ENCODE data around the gene KPNA6. TPM values are rescaled to one million over a fixed set of nuclear protein-coding genes. Genes with fewer than 3 reads are reported as not detected.
A peak's percentile ranks its signal among the peaks of the same experiment; 100 is the strongest.
"Not testable (repeated sequence)": the region's sequence is repeated elsewhere in the genome, so short reads cannot be mapped to it uniquely, and the experiment has no call there.

The KPNA6 gene
- total RNA-seq (2014; rRNA removed; shearing (Covaris generic)) = 35.7 and 40.0 TPM in 2 replicates
- polyA plus RNA-seq (2015; cell fraction: cytosol; rRNA removed) = 30.0 and 35.7 TPM in 2 replicates
- polyA plus RNA-seq (2015; cell fraction: nucleus; rRNA removed) = 48.2 and 52.8 TPM in 2 replicates

DNA sequence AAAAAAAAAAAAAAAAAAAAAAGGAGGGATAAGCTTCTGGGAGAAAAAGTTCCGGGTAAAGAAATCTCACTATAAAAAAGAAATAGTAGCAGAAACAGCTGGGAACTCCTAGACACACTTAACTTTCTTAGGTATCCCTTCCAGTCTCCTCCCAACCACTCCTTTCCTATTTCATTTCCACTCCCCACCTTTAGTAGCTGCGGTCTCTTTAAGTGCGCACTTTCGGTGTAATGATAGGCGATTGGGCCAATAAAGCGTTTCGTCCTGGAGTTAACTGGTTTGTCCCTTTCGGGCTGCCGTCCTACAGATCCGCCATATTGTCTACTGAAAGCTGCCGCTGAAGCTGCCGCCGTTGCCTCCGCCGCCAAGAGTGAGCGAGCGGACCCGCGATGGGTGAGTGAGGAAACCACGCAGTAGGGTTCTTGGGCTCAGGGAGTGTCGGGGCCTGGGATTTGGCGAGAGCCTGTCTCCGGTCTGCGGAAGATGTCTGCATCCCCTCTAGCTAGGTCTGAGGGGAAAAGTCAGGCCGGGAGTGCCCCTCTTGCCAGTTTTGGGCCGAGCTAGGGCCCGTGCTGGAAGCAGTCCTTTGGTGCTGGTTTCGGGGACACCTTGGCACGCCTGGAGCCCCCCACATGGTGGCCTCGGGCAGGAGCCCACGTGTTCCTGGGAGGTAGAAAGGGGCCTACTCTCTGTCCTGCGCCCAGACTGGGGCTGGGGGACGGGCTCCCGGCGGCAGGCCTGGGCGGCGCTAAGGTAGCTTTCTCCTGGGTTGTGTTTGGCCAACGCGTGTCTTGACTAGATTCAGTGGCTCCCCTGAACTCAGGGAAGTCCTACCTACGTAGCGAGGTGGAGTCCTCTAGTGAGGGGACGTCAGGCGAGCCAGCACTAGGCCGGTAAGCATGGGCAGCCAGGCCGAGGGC lies at the start of gene KPNA6:
Gene KPNA6, plus strand, starts transcription at position 315 of the 920 bp plus-strand sequence. Its CDS starts 75 bp downstream, at position 390.
- peak; percentile 90 for DNase-seq (ENCODE audit: low read depth)

DNA sequence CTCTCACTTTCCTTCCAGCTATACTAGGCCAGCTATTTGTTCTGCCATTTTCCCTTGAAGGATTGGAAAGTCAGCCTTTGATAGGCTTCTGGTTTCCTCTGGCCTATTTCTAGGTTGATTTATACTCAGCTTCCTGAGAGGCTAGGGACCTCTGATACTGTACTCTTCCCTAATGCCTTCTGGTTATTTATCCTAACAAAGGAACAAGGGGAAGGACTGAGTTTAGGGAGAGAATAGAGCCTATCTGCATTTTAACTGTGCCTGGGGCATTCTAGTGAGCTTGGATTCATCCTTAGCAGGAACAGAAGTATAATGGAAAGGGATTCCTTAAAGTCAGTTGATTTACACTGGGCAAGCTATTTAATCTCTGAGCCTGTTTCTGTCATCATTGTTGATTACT lies 46.9 kb upstream of the KPNA6 start:
- DNase-seq (ENCODE audit: low read depth) = no peak

DNA sequence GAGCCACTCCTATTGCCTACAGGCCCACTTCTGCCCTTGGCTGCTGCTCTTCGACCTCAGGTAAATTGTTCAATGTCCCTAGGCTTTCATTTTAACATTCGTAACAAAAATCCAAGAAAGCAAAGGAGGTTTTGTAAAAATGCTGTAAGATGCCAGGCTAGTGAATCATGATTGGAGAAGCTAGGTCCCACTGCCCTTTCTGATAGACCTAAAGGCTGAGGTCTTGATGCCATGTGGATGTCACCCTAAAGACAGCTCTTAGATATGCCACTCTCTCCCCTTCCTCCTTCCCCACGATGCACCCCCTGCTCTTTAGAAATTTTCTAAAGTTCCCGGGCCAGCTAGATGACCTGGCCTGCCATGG lies 45.0 kb upstream of the KPNA6 start:
- no peak for DNase-seq (ENCODE audit: low read depth)

DNA sequence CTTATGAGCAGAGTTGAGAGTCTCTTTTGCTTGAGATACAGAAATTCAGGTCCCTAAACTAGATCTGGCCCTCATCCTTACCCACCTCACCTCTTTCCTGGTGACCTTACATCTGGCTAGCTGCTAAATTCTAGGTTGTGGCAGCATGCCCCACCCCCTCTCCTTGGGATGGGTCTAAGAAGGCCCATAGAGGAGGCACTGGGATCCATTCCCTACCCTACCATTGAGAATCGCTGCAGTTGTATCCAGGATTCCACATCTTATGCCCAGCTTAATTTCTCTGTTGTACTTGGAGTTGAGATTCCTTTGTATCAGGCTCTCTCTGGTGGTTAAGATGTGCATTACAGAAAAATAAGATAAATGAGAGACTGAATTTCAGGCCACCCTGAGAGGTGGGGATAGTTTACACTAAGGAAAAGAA lies 44.6 kb upstream of the KPNA6 start:
- peak; percentile 61 for DNase-seq (ENCODE audit: low read depth)

DNA sequence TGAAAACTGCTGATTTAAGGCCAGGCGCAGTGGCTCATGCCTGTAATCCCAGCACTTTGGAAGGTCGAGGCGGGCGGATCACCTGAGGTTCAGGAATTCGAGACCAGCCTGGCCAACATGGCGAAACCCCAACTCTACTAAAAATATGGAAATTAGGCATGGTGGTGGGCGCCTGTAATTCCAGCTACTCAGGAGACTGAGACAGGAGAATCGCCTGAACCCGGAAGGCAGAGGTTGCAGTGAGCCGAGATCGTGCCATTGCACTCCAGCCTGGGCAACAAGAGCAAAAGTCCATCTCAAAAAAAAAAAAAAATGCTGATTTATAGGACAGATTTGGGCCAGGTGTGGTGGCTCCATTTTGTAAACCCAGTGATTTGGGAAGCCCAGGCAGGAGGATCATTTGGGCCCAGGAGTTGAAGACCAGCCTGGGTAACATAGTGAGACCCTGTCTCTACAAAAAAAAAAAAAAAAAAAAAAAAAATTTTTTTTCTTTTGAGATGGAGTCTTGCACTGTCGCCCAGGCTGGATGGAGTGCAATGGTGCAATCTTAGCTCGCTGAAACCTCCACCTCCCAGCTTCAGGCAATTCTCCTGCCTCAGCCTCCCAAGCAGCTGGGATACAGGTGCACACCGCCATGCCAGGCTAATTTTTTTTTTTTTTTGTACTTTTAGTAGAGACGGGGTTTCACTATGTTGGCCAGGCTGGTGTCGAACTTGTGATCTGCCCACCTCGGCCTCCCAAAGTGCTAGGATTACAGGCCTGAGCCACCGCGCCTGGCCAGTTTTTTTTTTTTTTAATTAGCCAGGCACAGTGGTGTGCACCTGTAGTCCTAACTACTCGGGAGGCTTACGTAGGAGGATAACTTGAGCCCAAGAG lies 42.0 kb upstream of the KPNA6 start:
- not testable (repeated sequence) for DNase-seq (ENCODE audit: low read depth)

DNA sequence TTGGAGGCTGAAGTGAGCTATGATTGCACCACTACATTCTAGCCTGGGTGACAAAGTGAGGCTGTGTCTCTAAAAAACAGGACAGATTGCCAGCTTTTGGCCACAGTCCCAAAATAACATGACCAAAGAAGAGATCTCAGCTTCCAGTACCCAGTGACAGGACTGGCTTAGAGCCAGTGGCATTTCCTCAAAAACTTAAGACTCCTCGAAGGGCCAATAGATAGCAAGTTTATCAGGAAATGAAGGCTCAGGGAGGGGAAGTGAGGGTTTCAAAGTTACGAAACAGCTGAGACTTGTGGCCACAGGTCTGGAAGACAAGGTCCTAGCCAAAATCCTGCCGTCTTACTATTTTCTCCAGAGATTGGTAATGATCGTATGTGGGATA lies 41.4 kb upstream of the KPNA6 start:
- DNase-seq (ENCODE audit: low read depth) = peak; percentile 94

DNA sequence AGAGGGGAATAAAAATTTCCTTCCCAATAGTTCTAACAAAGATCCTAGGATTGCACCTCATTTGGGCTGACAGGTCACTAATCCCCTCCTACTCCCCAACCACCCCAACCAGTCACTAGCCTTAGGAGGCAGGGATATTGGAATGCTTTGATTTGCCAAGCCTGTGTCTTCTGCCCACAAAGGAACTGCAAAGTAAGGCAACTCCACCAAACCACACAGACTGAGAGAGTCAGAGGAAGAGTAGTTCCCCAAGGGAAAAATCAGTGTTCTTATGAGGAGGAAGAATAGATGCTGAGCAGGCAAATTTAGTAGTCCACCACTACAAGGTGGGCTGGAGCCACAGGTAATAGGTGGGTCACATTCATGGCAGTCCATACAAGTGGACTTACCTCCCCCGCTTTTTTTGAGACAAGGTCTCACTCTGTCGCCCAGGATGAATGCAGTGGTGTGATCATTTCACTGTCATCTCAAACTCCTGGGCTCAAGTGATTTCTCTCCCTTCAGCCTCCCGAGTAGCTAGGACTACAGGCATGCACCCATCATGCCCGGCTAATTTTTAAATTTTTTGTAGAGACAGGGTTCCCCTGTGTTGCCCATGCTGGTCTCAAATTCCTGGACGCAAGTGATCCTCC lies 38.8 kb upstream of the KPNA6 start:
- DNase-seq (ENCODE audit: low read depth) = peak; percentile 61

DNA sequence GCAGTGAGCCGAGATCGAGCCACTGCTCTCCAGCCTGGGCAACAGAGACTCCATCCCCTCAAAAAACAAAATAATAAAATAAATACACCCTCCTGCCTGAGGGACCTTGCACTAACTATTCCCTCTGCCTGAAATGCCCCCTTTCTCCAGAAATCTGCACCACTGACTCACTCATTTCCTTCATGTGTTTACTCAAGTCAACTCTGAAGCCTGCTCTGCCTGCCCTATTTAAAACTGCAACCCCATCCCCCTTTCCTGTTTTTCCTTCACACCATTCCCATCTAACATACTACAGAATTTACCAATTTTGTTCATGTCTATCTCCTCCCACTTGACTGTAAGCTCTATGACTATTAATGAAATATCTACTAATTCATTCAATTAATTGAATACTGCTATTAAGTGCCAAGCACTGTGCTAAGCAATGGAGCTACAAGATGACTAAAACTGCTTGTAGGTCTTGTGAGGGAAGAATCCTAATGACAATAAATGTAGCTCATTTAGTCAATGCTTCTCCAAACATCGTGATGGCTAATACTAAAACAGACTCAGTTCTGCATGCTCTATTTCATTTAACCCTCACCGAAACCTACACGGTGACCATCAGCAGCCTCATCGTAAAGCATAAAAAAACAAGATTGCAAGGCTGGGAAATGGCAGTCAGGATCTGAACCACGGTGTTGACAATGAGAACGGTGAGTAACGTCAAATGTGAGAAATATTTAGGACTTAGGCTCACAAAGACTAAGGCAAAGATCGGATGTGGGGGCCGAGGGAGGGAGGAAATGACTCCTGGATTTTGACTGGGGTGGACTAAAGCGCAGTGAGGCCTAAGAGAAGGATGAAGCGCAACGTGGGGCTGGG lies 35.9 kb upstream of the KPNA6 start:
- peak; percentile 83 for DNase-seq (ENCODE audit: low read depth)

DNA sequence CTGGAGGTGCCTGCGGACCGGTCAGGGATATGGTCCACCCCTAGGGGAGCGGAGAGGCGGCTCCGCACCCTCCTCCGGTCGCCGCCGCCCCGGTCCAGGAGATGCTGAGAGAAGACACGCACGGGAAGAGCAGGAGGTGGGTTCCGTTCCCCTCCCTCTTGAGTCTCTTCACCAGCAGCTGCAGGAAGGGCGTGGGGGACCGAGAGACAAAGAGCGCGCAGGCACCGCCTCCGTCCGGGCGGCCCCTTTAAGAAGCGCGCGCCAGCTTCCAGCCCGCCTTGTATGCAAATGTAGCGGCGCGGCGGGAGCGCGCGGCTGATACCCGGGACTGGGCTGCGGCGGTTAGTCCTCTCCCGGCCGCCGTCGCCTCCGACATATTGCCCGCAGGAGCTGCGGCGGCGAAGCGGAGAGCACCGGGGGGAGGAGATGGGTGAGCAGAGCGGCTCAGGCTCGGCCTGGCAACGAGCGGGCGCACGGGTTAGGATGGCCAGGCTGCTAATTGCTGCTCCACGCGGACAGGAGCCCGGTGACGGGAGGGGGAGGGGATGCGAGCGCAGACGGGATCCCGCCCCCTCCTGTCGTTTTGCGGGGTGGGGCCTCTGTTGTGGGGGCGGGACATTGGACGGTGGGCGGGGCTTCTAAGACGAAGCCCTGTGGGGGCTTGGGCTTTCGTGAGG lies 35.1 kb upstream of the KPNA6 start, which contains the start of gene TMEM39B:
Gene TMEM39B, plus strand, starts transcription at position 318 of the 677 bp plus-strand sequence. Its CDS starts 109 bp downstream, at position 427.
- DNase-seq (ENCODE audit: low read depth) = peak; percentile 98

DNA sequence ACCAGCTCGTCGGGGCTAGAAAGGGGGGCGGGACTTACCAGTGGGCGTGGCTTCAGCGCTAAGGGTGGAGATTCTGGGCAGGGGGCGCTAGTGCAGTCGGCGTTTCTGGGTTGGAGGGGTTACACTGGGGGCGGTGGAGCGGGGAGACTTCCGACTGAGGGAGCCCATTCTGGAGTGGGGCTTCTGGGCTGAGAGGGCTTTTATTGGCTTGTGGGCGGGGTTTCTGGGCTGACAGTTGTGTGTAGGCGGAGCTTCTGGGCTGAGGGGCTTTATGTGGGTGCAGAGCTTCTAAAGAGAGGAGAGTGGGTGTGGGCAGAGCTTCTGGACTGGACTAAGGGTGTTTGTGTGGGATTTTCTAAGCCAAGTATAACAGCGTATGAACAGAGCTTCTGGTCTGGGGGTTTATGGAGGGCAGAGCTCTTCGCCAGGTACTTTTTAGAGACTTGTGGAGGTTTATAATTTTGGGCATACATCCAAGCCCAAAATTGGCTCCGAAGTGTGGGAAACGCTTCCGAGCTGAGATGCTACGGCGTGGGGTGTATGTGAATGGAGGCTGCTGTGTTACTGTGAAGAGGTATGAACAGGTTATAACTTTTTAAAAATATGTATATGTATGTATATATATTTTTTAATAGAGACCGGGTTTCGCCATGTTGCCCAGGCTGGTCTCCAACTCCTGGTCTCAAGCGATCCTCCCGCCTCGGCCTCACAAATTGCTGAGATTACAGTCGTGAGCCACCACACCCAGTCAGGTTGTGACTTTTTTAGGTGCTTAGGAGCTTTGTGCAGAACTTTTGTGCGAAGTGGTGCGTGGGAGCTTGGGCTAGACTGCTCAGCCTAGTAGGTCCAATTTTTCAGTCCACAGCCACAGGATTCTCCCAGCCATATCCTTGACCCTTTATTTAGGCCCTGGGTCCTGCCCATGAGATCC lies 34.3 kb upstream of the KPNA6 start:
- no peak for DNase-seq (ENCODE audit: low read depth)

DNA sequence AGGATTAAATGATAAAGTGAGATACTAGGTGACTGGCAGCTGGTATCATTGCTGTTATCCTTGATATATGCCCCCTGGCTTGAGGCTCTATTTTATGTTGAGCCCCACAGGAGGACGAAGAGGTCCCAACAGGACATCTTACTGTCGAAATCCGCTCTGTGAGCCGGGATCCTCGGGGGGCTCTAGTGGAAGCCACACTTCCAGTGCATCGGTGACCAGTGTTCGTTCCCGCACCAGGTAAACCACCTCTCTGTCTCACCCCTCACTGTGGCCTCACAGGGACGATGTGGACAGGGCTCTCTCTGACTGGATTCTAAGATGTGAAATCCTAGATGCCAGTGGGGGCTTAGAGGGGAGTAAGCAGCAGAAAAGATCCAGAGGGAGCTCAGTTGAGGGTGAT lies 33.0 kb upstream of the KPNA6 start:
- DNase-seq (ENCODE audit: low read depth) = no peak

DNA sequence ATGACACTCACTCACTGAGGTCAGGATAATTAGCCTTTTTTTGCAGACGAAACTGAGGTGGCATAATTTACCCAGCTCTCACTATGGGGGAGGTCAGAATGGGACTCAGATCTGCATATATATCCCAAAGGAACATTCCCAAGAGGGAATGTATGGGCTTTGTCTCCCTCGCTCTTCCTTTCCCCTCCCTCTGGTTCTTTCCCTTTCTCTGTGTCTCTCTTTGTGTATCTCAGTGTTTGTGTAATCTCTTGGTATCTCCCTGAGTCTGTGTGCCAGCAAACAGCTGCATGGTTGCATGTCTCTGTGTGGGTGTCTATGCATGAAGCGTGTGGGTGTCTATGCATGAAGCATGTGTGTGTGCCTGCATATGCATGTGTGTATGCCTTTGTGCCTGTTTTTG lies 30.4 kb upstream of the KPNA6 start:
- DNase-seq (ENCODE audit: low read depth) = no peak

DNA sequence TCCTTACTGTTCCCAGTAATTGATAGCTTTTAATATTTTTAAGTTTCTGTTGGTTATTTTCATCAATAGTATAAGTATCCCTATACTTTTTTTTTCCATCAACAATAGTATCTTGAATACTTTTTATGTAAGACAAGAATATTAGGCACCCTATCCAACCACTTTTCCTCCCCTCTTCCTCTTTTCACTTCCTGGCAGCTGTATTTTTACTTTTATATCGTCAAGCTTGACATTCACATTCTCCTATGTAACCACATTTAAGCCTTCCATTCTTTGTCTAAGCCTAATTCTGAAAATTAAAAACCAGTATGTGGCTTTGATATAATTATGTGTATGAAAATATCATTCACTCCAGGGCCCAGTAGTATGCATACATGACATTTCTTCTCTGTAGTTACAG lies 25.8 kb upstream of the KPNA6 start:
- DNase-seq (ENCODE audit: low read depth) = no peak

DNA sequence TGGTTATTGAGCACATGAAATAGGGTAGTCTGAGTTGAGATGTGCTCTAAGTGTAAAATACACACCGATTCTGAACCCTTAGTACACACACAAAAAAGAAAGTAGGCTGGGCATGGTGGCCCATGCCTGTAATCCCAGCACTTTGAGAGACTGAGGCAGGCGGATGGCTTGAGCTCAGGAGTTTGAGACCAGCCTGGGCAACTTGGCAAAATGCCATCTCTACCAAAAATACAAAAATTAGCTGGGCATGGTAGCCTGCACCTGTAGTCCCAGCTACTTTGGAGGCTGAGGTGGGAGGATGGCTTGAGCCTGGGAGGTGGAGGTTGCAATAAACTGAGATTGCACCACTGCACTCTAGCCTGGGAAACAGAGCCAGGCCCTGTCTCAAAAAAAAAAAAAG lies 21.5 kb upstream of the KPNA6 start:
- DNase-seq (ENCODE audit: low read depth) = not testable (repeated sequence)

DNA sequence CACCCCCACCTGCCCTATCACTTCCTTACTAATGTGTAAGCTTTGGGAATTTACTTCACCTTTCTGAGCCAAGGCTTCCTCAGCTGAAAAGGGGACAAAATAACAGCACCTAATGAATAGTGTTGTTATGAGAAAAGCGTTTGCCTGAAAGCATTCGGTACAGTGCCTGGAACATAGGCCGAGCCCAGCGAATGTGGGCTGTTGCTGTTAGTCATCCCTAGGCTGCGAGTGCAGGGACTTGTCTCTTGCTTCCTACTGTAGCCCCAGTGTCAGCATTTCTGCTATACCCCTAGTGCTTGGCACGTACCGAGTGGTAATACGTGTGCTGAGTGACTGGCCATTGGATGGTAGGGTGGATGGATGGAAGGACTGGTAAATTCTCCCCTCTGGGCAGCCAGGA lies 16.7 kb upstream of the KPNA6 start:
- DNase-seq (ENCODE audit: low read depth) = no peak

DNA sequence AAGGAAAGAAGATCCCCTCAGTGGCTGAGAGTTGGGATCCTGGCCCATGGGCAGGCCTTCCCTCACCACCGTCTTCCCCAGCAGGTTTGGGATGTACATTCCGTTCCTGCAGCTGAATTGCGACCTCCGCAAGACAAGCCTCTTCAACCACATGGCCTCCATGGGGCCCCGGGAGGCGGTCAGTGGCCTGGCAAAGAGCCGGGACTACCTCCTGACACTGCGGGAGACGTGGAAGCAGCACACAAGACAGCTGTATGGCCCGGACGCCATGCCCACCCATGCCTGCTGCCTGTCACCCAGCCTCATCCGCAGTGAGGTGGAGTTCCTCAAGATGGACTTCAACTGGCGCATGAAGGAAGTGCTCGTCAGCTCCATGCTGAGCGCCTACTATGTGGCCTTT lies 16.3 kb upstream of the KPNA6 start:
- DNase-seq (ENCODE audit: low read depth) = no peak

DNA sequence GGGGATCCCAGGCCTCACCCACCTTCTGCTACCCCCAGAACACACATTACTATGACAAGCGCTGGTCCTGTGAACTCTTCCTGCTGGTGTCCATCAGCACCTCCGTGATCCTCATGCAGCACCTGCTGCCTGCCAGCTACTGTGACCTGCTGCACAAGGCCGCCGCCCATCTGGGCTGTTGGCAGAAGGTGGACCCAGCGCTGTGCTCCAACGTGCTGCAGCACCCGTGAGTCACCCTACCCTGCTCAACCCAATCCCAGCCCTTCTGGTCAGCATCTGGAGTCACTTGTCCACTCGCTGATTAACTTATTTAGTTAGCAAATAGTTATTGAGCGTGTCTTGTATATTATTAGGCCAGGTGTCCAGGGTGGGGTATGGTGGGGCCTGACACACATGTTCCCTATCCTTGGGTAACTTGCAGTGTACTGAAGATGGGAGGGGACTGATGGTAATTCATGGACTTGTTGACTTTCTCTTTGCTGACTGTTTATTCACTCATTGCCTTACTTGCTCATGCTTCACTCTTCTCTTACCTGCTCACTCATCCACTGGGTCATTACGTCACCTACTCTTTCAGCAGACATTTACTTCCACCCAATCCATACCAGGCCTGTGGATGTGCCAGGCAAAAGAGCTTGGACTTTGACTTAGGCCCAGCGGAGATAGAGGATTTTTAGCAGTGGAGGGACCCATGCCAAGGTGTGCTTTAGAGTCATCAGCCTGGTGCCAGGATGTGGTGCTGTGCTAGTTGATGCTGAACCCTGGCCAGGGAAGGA lies 12.9 kb upstream of the KPNA6 start:
- DNase-seq (ENCODE audit: low read depth) = no peak

DNA sequence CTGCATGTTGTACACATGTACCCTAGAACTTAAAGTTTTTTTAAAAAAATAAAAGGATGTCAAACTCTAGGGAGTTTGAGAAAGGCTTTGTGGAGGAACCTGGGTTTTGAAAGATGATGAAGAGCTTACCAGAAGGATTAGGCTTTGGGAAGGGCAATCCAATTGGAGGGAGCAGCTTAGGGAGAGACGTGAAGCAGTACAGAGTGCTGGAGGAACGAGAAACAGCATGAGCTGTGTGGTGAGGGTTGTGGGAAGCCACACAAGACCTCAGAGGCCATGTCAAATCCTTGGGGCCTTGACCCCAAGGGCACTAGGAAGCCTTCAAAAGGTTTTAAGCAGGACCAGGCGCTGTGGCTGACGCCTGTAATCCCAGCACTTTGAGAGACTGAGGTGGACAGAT lies 8.4 kb upstream of the KPNA6 start:
- DNase-seq (ENCODE audit: low read depth) = no peak
